H1 (cell line): Measurements from ENCODE around the gene SPAG16. TPM values are rescaled to one million over a fixed set of nuclear protein-coding genes. Genes with fewer than 3 reads are reported as not detected.

Experiments
- CEBPB ChIP-seq: IDR thresholded peaks from 2 replicates; pipeline ENCODE4 v1.6.1; 2012; ENCODE audit warnings: low read depth, low read length
- SIRT6 ChIP-seq: IDR thresholded peaks from one replicate; pipeline ENCODE4 v1.7.1; 2012; ENCODE audit warnings: low read length, inconsistent platforms
- TAF7 ChIP-seq: optimal IDR thresholded peaks from 2 replicates; pipeline ENCODE3; 2011; ENCODE audit warnings: low read depth, mild to moderate bottlenecking, inconsistent platforms, low read length, moderate library complexity, borderline replicate concordance
- TCF12 ChIP-seq: IDR thresholded peaks from 2 replicates; pipeline ENCODE4 v1.6.1; 2011; ENCODE audit warnings: low read depth, mild to moderate bottlenecking, low read length
- TEAD4 ChIP-seq: IDR thresholded peaks from 2 replicates; pipeline ENCODE4 v1.6.1; 2012; ENCODE audit warnings: low read depth, low read length, inconsistent platforms, mixed read lengths
- polyA plus RNA-seq, 7 experiments: library from polyadenylated mRNA; depleted of rRNA in 3 of 7; stranded (reverse) in 5 of 7; unstranded in 2 of 7; fragments of >200 nt in 5 of 7; fragments of 200-250 nt in 2 of 7; gene quantifications; 1 replicate in 5 of 7; 2 replicates in 1 of 7; 4 replicates in 1 of 7; pipeline versions ENCODE4 v1.2.1 to v1.2.3, GENCODE V29; 2011 to 2013; ENCODE audit warnings: missing spikeins in 2 of 7, mixed read lengths in 2 of 7
- total RNA-seq: library from RNA; stranded (reverse); fragmentation: NEBNext Ultra II Directional; extraction: Animal tissue kit (Norgen Biotek cat#: 25700); gene quantifications from 2 replicates; pipeline ENCODE4 v1.2.1, GENCODE V29; 2021

Gene SPAG16
- total and polyA plus RNA-seq, 2 of the 8 experiments (the other 6 are each of a cell fraction or from before 2014, with no cell fraction given) = 6.0 to 14.9 TPM

DNA sequence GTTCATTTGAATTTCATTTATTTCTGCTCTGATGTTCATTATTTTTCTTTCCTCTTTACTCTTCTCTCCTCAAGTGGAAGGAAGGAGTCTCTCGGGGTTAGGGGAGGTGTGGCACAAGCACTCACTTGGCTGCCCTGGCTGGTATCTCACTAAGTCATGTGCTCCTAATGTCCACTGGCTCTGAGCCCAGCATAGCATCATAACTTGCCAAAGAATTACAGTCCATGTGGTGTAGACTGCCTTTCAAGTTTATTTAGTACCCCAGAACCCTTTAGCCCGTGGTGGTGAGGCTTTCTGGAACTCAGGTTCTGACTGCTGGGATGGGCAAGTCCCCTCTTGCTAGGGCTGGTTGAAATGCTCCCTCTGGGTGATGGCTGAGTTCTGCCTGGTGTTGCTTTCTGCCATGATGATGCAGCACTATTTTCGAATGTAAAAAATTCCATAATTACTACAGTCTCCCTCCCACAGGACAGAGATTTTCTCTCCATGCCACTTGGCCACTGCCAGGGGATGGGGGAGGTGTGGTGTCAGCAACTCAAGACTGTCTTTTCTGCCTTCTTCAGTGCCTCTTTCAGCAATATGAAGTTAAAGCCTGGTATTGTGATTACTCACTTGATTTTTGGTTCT is 22.2 kb downstream of the SPAG16 start (continued):
- no peak for TF ChIP-seq TAF7
- TF ChIP-seq CEBPB = no peak
- no peak for TF ChIP-seq TCF12
- no peak for TF ChIP-seq SIRT6
- no peak for TF ChIP-seq TEAD4
